WTC11 (cell line): ENCODE measurements around the gene TMEM175. TPM values are rescaled to one million over a fixed set of nuclear protein-coding genes. Genes with fewer than 3 reads are reported as not detected.

ENCODE experiments used
- ATAC-seq: fragments of 200-7000 bp; cut with Tn5 transposase; 2 replicates; pipeline ENCODE4 v1.10.0; 2021; ENCODE audit warnings: mild to moderate bottlenecking, moderate library complexity
- CTCF ChIA-PET: fragments of 300-600 bp; sonication (Branson Sonifier 250); formaldehyde crosslinking; loops from one replicate; lab custom pipeline; 2021; ENCODE audit warnings: antibody characterized with exemption; lab: Charles Lee
- POLR2A ChIA-PET: fragments of 350-600 bp; sonication (Branson Sonifier 250); formaldehyde crosslinking; loops from one replicate; lab custom pipeline; 2021; ENCODE audit warnings: antibody characterized with exemption; lab: Charles Lee
- DNase-seq: peaks from one replicate; pipeline ENCODE4 v3.0.0; 2021; ENCODE audit warnings: low spot score
- H3K27ac Mint-ChIP-seq: 2 replicates; pipeline ENCODE4 v1.8.0; 2021; ENCODE audit warnings: mixed read lengths
- H3K27me3 Mint-ChIP-seq: 2 replicates; pipeline ENCODE4 v1.8.0; 2021; ENCODE audit warnings: low read depth, mild to moderate bottlenecking, moderate library complexity, mixed read lengths
- H3K36me3 Mint-ChIP-seq: 2 replicates; pipeline ENCODE4 v1.8.0; 2021; ENCODE audit warnings: mixed read lengths
- H3K4me1 Mint-ChIP-seq: 2 replicates; pipeline ENCODE4 v1.8.0; 2022; ENCODE audit warnings: mixed read lengths
- H3K4me3 Mint-ChIP-seq: 2 replicates; pipeline ENCODE4 v1.8.0; 2021; ENCODE audit warnings: mild to moderate bottlenecking, moderate library complexity, mixed read lengths
- H3K9me3 Mint-ChIP-seq: 2 replicates; pipeline ENCODE4 v1.8.0; 2021; ENCODE audit warnings: mixed read lengths
- CBFB ChIP-seq: sonication (generic); formaldehyde crosslinking; IDR thresholded peaks from 2 replicates; pipeline ENCODE4 v1.8.1; 2022; ENCODE audit warnings: mild to moderate bottlenecking, low read depth, missing genetic modification reagents
- ELF4 ChIP-seq: sonication (generic); formaldehyde crosslinking; IDR thresholded peaks from 2 replicates; pipeline ENCODE4 v1.8.1; 2022; ENCODE audit warnings: low read depth, mild to moderate bottlenecking, moderate library complexity, missing genetic modification reagents
- FOXP1 ChIP-seq: sonication (generic); formaldehyde crosslinking; IDR thresholded peaks from 2 replicates; pipeline ENCODE4 v1.8.0; 2022; ENCODE audit warnings: missing genetic modification reagents, mild to moderate bottlenecking, moderate library complexity, borderline replicate concordance
- KAT7 ChIP-seq: sonication (generic); formaldehyde crosslinking; IDR thresholded peaks from 2 replicates; pipeline ENCODE4 v1.8.1; 2023; ENCODE audit warnings: missing genetic modification reagents, mild to moderate bottlenecking, borderline replicate concordance
- MXD4 ChIP-seq: fragments of 250-450 bp; sonication (Bioruptor Pico); IDR thresholded peaks from 2 replicates; pipeline ENCODE4 v1.8.0; 2021; ENCODE audit warnings: mild to moderate bottlenecking, moderate library complexity, borderline replicate concordance
- OVOL2 ChIP-seq: fragments of 250-450 bp; sonication (Bioruptor Pico); IDR thresholded peaks from 2 replicates; pipeline ENCODE4 v1.9.0; 2021; ENCODE audit warnings: mild to moderate bottlenecking, borderline replicate concordance
- RORB ChIP-seq: fragments of 250-450 bp; sonication (Bioruptor Pico); IDR thresholded peaks from 2 replicates; pipeline ENCODE4 v1.9.0; 2021; ENCODE audit warnings: mild to moderate bottlenecking
- SMAD3 ChIP-seq: sonication (generic); formaldehyde crosslinking; IDR thresholded peaks from 2 replicates; pipeline ENCODE4 v1.8.0; 2022; ENCODE audit warnings: missing genetic modification reagents, mild to moderate bottlenecking, borderline replicate concordance
- TEAD1 ChIP-seq: sonication (generic); formaldehyde crosslinking; IDR thresholded peaks from 2 replicates; pipeline ENCODE4 v1.8.0; 2022; ENCODE audit warnings: mild to moderate bottlenecking, missing genetic modification reagents
- TP53 ChIP-seq: sonication (generic); formaldehyde crosslinking; IDR thresholded peaks from 2 replicates; pipeline ENCODE4 v1.8.1; 2023; ENCODE audit warnings: mild to moderate bottlenecking, missing genetic modification reagents
- ZNF396 ChIP-seq: fragments of 250-450 bp; sonication (Bioruptor Pico); IDR thresholded peaks from 2 replicates; pipeline ENCODE4 v1.8.0; 2021; ENCODE audit warnings: mild to moderate bottlenecking, moderate library complexity, borderline replicate concordance
- total RNA-seq: library from RNA; stranded (reverse); gene quantifications from 3 replicates; pipeline ENCODE4 v1.2.3, GENCODE V29; 2021
- TF ChIP-seq, protein P1 (sequence below): sonication (generic); formaldehyde crosslinking; IDR thresholded peaks from 2 replicates; pipeline ENCODE4 v1.8.0; 2022; ENCODE audit warnings: mild to moderate bottlenecking, missing genetic modification reagents
- TF ChIP-seq, protein P2 (sequence below): sonication (generic); formaldehyde crosslinking; IDR thresholded peaks from 2 replicates; pipeline ENCODE4 v1.8.1; 2022; ENCODE audit warnings: mild to moderate bottlenecking, moderate library complexity, missing genetic modification reagents
- TF ChIP-seq, protein P3 (sequence below): sonication (generic); formaldehyde crosslinking; IDR thresholded peaks from 2 replicates; pipeline ENCODE4 v1.8.1; 2023; ENCODE audit warnings: mild to moderate bottlenecking, missing genetic modification reagents, moderate library complexity
- TF ChIP-seq, protein P4 (sequence below): sonication (generic); formaldehyde crosslinking; IDR thresholded peaks from 2 replicates; pipeline ENCODE4 v1.8.0; 2022; ENCODE audit warnings: missing genetic modification reagents
- TF ChIP-seq, protein P5 (sequence below): sonication (generic); formaldehyde crosslinking; conservative IDR thresholded peaks from 2 replicates; pipeline ENCODE4 v1.8.1; 2023; ENCODE audit warnings: mild to moderate bottlenecking, low read depth, missing genetic modification reagents, moderate library complexity
- TF ChIP-seq, protein P6 (sequence below): sonication (generic); formaldehyde crosslinking; IDR thresholded peaks from 2 replicates; pipeline ENCODE4 v1.8.1; 2023; ENCODE audit warnings: mild to moderate bottlenecking, missing genetic modification reagents
- TF ChIP-seq, protein P7 (sequence below): sonication (generic); formaldehyde crosslinking; IDR thresholded peaks from 2 replicates; pipeline ENCODE4 v1.8.1; 2022; ENCODE audit warnings: low read depth, mild to moderate bottlenecking, moderate library complexity, missing genetic modification reagents, borderline replicate concordance

TMEM175 gene
- total RNA-seq, 1 experiment from 2014 or later = 9.2 TPM

DNA sequence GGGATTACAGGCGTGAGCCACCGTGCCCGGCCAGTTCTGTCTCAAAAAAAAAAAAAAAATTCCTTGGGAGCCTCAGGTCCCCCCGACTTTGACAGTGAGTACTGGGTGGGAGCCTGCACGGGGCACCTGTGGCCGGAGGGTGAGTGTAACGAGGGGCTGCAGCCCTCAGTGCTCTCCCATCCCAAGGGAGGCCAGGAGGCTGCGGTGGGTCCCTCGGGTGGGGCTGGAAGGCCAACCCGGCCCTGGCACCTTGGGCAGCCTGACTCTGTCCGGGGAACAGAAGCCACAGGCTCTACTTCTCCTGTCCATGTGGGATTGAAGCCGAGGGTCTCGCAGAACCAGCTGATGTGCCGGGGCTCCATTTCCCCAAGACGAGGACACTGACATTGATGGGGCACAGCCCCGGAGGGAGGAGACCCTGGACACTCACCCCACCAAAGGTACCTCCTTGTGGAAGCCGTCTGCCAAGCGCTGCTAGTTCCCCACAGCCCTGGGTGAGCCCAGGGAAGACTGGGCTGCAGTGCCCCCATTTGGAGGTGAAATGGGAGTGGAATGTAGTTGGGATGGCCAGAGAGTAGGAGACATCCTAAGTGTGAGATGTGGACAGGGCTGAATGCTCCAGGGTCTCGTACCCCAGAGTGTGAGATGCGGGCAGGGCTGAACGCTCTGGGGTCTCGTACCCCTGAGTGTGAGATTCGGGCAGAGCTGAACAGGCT, 63.2 kb downstream of the TMEM175 start:
- no peak for DNase-seq
- ChIA-PET POLR2A (no interaction called here), CTCF (interaction anchor here (1.5 kb wide), 1 partner anchor 8 kb away, joined by 4 read pairs; the partner anchor contains the start of gene IDUA)
- peak; percentile 12 for ATAC-seq
- Mint-ChIP-seq H3K4me1 (peaks cover 2% of the 10 kb centered on the region), H3K27me3 (peaks cover 45% of the 10 kb centered on the region), H3K27ac (no peak overlapping the region), H3K36me3 (no peaks in the 10 kb centered on the region), H3K4me3 (no peak overlapping the region), H3K9me3 (no peaks in the 10 kb centered on the region)
- TF ChIP-seq, protein P1, sequence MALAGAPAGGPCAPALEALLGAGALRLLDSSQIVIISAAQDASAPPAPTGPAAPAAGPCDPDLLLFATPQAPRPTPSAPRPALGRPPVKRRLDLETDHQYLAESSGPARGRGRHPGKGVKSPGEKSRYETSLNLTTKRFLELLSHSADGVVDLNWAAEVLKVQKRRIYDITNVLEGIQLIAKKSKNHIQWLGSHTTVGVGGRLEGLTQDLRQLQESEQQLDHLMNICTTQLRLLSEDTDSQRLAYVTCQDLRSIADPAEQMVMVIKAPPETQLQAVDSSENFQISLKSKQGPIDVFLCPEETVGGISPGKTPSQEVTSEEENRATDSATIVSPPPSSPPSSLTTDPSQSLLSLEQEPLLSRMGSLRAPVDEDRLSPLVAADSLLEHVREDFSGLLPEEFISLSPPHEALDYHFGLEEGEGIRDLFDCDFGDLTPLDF = no peak
- TF ChIP-seq ELF4 (CRISPR knock-in tag) = no peak
- TF ChIP-seq, protein P2, sequence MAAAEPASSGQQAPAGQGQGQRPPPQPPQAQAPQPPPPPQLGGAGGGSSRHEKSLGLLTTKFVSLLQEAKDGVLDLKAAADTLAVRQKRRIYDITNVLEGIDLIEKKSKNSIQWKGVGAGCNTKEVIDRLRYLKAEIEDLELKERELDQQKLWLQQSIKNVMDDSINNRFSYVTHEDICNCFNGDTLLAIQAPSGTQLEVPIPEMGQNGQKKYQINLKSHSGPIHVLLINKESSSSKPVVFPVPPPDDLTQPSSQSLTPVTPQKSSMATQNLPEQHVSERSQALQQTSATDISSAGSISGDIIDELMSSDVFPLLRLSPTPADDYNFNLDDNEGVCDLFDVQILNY (CRISPR knock-in tag) = no peak
- TF ChIP-seq, protein P3, sequence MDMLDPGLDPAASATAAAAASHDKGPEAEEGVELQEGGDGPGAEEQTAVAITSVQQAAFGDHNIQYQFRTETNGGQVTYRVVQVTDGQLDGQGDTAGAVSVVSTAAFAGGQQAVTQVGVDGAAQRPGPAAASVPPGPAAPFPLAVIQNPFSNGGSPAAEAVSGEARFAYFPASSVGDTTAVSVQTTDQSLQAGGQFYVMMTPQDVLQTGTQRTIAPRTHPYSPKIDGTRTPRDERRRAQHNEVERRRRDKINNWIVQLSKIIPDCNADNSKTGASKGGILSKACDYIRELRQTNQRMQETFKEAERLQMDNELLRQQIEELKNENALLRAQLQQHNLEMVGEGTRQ (CRISPR knock-in tag) = no peak
- no peak for TF ChIP-seq OVOL2
- no peak for TF ChIP-seq MXD4
- TF ChIP-seq, protein P4, sequence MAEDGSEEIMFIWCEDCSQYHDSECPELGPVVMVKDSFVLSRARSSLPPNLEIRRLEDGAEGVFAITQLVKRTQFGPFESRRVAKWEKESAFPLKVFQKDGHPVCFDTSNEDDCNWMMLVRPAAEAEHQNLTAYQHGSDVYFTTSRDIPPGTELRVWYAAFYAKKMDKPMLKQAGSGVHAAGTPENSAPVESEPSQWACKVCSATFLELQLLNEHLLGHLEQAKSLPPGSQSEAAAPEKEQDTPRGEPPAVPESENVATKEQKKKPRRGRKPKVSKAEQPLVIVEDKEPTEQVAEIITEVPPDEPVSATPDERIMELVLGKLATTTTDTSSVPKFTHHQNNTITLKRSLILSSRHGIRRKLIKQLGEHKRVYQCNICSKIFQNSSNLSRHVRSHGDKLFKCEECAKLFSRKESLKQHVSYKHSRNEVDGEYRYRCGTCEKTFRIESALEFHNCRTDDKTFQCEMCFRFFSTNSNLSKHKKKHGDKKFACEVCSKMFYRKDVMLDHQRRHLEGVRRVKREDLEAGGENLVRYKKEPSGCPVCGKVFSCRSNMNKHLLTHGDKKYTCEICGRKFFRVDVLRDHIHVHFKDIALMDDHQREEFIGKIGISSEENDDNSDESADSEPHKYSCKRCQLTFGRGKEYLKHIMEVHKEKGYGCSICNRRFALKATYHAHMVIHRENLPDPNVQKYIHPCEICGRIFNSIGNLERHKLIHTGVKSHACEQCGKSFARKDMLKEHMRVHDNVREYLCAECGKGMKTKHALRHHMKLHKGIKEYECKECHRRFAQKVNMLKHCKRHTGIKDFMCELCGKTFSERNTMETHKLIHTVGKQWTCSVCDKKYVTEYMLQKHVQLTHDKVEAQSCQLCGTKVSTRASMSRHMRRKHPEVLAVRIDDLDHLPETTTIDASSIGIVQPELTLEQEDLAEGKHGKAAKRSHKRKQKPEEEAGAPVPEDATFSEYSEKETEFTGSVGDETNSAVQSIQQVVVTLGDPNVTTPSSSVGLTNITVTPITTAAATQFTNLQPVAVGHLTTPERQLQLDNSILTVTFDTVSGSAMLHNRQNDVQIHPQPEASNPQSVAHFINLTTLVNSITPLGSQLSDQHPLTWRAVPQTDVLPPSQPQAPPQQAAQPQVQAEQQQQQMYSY (CRISPR knock-in tag) = no peak
- TF ChIP-seq, protein P5, sequence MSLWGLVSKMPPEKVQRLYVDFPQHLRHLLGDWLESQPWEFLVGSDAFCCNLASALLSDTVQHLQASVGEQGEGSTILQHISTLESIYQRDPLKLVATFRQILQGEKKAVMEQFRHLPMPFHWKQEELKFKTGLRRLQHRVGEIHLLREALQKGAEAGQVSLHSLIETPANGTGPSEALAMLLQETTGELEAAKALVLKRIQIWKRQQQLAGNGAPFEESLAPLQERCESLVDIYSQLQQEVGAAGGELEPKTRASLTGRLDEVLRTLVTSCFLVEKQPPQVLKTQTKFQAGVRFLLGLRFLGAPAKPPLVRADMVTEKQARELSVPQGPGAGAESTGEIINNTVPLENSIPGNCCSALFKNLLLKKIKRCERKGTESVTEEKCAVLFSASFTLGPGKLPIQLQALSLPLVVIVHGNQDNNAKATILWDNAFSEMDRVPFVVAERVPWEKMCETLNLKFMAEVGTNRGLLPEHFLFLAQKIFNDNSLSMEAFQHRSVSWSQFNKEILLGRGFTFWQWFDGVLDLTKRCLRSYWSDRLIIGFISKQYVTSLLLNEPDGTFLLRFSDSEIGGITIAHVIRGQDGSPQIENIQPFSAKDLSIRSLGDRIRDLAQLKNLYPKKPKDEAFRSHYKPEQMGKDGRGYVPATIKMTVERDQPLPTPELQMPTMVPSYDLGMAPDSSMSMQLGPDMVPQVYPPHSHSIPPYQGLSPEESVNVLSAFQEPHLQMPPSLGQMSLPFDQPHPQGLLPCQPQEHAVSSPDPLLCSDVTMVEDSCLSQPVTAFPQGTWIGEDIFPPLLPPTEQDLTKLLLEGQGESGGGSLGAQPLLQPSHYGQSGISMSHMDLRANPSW (CRISPR knock-in tag) = no peak

DNA sequence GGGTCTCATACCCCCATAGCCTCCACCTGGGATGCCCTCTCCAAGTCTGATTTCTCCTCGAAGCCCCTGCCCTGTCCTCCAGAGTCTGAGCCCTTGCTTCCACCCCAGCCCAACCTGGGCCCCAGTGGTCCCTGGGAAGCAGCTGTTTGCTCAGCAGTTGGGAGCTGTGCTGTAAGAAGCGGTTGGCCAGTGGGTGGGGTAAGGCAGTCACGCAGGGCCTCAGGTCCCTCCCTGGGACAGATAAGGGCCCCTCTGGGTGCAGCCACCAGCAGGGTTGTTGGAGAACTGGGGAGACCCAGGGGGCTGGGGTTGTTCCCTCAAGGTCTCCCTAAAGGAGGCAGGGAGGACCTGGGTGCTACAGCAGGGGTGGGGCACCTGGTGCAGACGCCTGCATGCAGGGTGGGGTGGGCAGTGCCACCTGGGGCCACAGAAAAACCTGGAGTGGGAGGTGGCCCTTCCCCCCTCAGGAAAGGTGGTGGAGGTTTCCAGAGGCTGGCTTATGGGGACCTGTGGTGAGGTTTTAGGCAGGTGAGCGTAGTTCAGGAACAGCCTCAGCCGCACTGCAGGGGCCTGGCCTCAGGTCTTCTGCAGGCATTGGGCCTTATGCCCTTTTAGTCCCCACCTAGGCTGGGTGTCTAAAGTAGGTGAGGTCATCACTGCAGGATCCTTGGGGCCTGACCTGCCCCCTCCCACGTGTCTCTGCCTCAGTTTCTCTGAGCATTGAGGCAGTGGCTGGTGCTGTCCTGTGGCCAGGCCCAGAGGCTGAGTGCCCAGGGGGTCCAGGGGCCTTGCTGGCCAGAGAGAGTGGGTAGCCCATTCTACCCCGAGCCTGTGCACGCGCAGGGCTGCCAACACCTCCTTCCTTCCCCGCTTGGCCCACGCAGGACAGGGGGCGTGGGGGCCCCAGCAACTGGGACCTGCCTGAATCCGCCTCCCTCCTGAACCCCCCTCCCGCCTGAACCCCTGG, 64.1 kb downstream of the TMEM175 start:
- no peak overlapping the region for H3K27ac Mint-ChIP-seq
- peaks cover 53% of the 10 kb centered on the region for H3K27me3 Mint-ChIP-seq
- CTCF ChIA-PET = interaction anchor here (1.5 kb wide), 1 partner anchor 9 kb away, joined by 4 read pairs; the partner anchor contains the start of gene IDUA
- peak overlapping the region; percentile 56 for H3K4me3 Mint-ChIP-seq
- TF ChIP-seq CBFB (CRISPR knock-in tag) (no peak), FOXP1 (CRISPR knock-in tag) (no peak), KAT7 (CRISPR knock-in tag) (no peak), TEAD1 (no peak), TP53 (CRISPR knock-in tag) (no peak), ZNF396 (CRISPR knock-in tag) (no peak), RORB (no peak), SMAD3 (CRISPR knock-in tag) (no peak)
- TF ChIP-seq, protein P6, sequence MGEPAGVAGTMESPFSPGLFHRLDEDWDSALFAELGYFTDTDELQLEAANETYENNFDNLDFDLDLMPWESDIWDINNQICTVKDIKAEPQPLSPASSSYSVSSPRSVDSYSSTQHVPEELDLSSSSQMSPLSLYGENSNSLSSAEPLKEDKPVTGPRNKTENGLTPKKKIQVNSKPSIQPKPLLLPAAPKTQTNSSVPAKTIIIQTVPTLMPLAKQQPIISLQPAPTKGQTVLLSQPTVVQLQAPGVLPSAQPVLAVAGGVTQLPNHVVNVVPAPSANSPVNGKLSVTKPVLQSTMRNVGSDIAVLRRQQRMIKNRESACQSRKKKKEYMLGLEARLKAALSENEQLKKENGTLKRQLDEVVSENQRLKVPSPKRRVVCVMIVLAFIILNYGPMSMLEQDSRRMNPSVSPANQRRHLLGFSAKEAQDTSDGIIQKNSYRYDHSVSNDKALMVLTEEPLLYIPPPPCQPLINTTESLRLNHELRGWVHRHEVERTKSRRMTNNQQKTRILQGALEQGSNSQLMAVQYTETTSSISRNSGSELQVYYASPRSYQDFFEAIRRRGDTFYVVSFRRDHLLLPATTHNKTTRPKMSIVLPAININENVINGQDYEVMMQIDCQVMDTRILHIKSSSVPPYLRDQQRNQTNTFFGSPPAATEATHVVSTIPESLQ (CRISPR knock-in tag) = no peak
- TF ChIP-seq, protein P7, sequence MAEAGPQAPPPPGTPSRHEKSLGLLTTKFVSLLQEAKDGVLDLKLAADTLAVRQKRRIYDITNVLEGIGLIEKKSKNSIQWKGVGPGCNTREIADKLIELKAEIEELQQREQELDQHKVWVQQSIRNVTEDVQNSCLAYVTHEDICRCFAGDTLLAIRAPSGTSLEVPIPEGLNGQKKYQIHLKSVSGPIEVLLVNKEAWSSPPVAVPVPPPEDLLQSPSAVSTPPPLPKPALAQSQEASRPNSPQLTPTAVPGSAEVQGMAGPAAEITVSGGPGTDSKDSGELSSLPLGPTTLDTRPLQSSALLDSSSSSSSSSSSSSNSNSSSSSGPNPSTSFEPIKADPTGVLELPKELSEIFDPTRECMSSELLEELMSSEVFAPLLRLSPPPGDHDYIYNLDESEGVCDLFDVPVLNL = no peak
- TF ChIP-seq, all 79 proteins: peak for 0
- POLR2A ChIA-PET = no interaction called here
- Mint-ChIP-seq H3K9me3 (no peaks in the 10 kb centered on the region), H3K36me3 (no peaks in the 10 kb centered on the region), H3K4me1 (peaks cover 2% of the 10 kb centered on the region)
- DNase-seq = no peak
- no peak for ATAC-seq
